H9 (cell line): ENCODE data around the gene DENND5B. TPM values are rescaled to one million over a fixed set of nuclear protein-coding genes. Genes with fewer than 3 reads are reported as not detected.

Experiments
- DNase-seq: peaks from one replicate; pipeline ENCODE4 v3.0.0-alpha.2; 2017
- H2AFZ ChIP-seq: one replicate; pipeline ENCODE4 v1.6.1; 2013; ENCODE audit warnings: mild to moderate bottlenecking, low read length, control low read depth, moderate library complexity
- H2AK5ac ChIP-seq: 2 replicates; pipeline ENCODE4 v1.6.1; 2013; ENCODE audit warnings: low read length, control low read depth, mixed read lengths; ENCODE audit not compliant: insufficient read length
- H2BK120ac ChIP-seq: one replicate; pipeline ENCODE4 v1.6.1; 2013; ENCODE audit warnings: low read depth, mild to moderate bottlenecking, low read length, control low read depth, inconsistent platforms; ENCODE audit not compliant: poor library complexity, severe bottlenecking
- H2BK12ac ChIP-seq: 2 replicates; pipeline ENCODE4 v1.6.1; 2013; ENCODE audit warnings: low read length, control low read depth, mixed read lengths, low read depth; ENCODE audit not compliant: insufficient read length
- H2BK15ac ChIP-seq: 2 replicates; pipeline ENCODE4 v1.6.1; 2013; ENCODE audit warnings: low read depth, low read length, control low read depth
- H2BK20ac ChIP-seq: one replicate; pipeline ENCODE4 v1.6.1; 2013; ENCODE audit warnings: low read depth, mild to moderate bottlenecking, low read length, control low read depth, inconsistent platforms; ENCODE audit not compliant: poor library complexity, severe bottlenecking
- H2BK5ac ChIP-seq: 2 replicates; pipeline ENCODE4 v1.6.1; 2013; ENCODE audit warnings: low read length, control low read depth, mixed read lengths; ENCODE audit not compliant: insufficient read length
- H3K14ac ChIP-seq: 2 replicates; pipeline ENCODE4 v1.6.1; 2013; ENCODE audit warnings: low read length, control low read depth; ENCODE audit not compliant: insufficient read depth
- H3K18ac ChIP-seq: 2 replicates; pipeline ENCODE4 v1.6.1; 2013; ENCODE audit warnings: low read depth, mild to moderate bottlenecking, mixed read lengths, low read length, control low read depth; ENCODE audit not compliant: insufficient read length
- H3K23ac ChIP-seq: 2 replicates; pipeline ENCODE4 v1.6.1; 2013; ENCODE audit warnings: low read length, control low read depth, mixed read lengths, low read depth; ENCODE audit not compliant: insufficient read length
- H3K23me2 ChIP-seq: 2 replicates; pipeline ENCODE4 v1.6.1; 2013; ENCODE audit warnings: low read depth, mild to moderate bottlenecking, mixed read lengths, low read length, control low read depth; ENCODE audit not compliant: insufficient read length, poor library complexity, severe bottlenecking
- H3K27ac ChIP-seq: 2 replicates; pipeline ENCODE4 v1.5.1; 2013; ENCODE audit warnings: low read length, control low read depth, mixed read lengths, low read depth; ENCODE audit not compliant: insufficient read length
- H3K27me3 ChIP-seq: 2 replicates; pipeline ENCODE4 v1.6.1; 2013; ENCODE audit warnings: low read length, control low read depth, inconsistent platforms; ENCODE audit not compliant: insufficient read depth
- H3K4ac ChIP-seq: 2 replicates; pipeline ENCODE4 v1.6.1; 2013; ENCODE audit warnings: low read depth, mild to moderate bottlenecking, control low read depth, inconsistent platforms, low read length, moderate library complexity
- H3K4me1 ChIP-seq: 2 replicates; pipeline ENCODE4 v1.6.1; 2013; ENCODE audit warnings: low read length, control low read depth, inconsistent platforms; ENCODE audit not compliant: insufficient read depth
- H3K4me2 ChIP-seq: 2 replicates; pipeline ENCODE4 v1.6.1; 2013; ENCODE audit warnings: low read length, control low read depth, mixed read lengths; ENCODE audit not compliant: insufficient read length, insufficient read depth
- H3K56ac ChIP-seq: 2 replicates; pipeline ENCODE4 v1.6.1; 2013; ENCODE audit warnings: low read depth, mild to moderate bottlenecking, mixed read lengths, low read length, control low read depth; ENCODE audit not compliant: insufficient read length
- H3K79me1 ChIP-seq: 2 replicates; pipeline ENCODE4 v1.6.1; 2013; ENCODE audit warnings: low read depth, mild to moderate bottlenecking, moderate library complexity, low read length, control low read depth, inconsistent platforms; ENCODE audit not compliant: insufficient read depth, poor library complexity, severe bottlenecking
- H3K79me2 ChIP-seq: 2 replicates; pipeline ENCODE4 v1.6.1; 2013; ENCODE audit warnings: low read length, control low read depth, inconsistent platforms; ENCODE audit not compliant: insufficient read depth
- H3K9ac ChIP-seq: 2 replicates; pipeline ENCODE4 v1.6.1; 2013; ENCODE audit warnings: low read length, control low read depth, mixed read lengths; ENCODE audit not compliant: insufficient read length; ENCODE audit errors: extremely low read depth
- H3K9me3 ChIP-seq: one replicate; pipeline ENCODE4 v1.6.1; 2013; ENCODE audit warnings: low read depth, low read length, inconsistent platforms; ENCODE audit not compliant: control insufficient read depth
- H3T11ph ChIP-seq: one replicate; pipeline ENCODE4 v1.6.1; 2013; ENCODE audit warnings: mild to moderate bottlenecking, low read length, control low read depth, inconsistent platforms
- H4K20me1 ChIP-seq: one replicate; pipeline ENCODE4 v1.6.1; 2013; ENCODE audit not compliant: control insufficient read depth, insufficient read length, insufficient read depth
- H4K5ac ChIP-seq: 2 replicates; pipeline ENCODE4 v1.6.1; 2013; ENCODE audit warnings: low read depth, mild to moderate bottlenecking, mixed read lengths, low read length, control low read depth; ENCODE audit not compliant: insufficient read length
- H4K8ac ChIP-seq: replicated peaks from 2 replicates; pipeline ENCODE4 v1.6.1; 2013; ENCODE audit warnings: low read length, control low read depth, mixed read lengths, low read depth; ENCODE audit not compliant: insufficient read length
- H4K91ac ChIP-seq: 2 replicates; pipeline ENCODE4 v1.6.1; 2013; ENCODE audit warnings: low read depth, mild to moderate bottlenecking, moderate library complexity, mixed read lengths, low read length, control low read depth; ENCODE audit not compliant: insufficient read length
- H3K27ac Mint-ChIP-seq, 3 experiments: 2 replicates in 2 of 3; 3 replicates in 1 of 3; pipeline ENCODE4 v1.8.0; 2020 to 2021; ENCODE audit warnings: mixed read lengths in 3 of 3, mild to moderate bottlenecking in 1 of 3, moderate library complexity in 1 of 3
- H3K27me3 Mint-ChIP-seq: 2 replicates; pipeline ENCODE4 v1.8.0; 2021; ENCODE audit warnings: low read depth, mild to moderate bottlenecking, moderate library complexity, mixed read lengths
- H3K36me3 Mint-ChIP-seq, 3 experiments: 2 replicates in 2 of 3; 3 replicates in 1 of 3; pipeline ENCODE4 v1.8.0; 2020 to 2021; ENCODE audit warnings: low read depth in 3 of 3, mixed read lengths in 3 of 3; ENCODE audit not compliant: insufficient read depth in 1 of 3
- H3K4me1 Mint-ChIP-seq, 2 experiments: 2 replicates each; pipeline ENCODE4 v1.8.0; 2020; ENCODE audit warnings: mixed read lengths in 2 of 2
- H3K4me3 Mint-ChIP-seq, 2 experiments: 2 replicates in 1 of 2; 3 replicates in 1 of 2; pipeline ENCODE4 v1.8.0; 2020 to 2021; ENCODE audit warnings: mild to moderate bottlenecking in 2 of 2, mixed read lengths in 2 of 2, moderate library complexity in 1 of 2
- H3K9me3 Mint-ChIP-seq, 2 experiments: 2 replicates in 1 of 2; 3 replicates in 1 of 2; pipeline ENCODE4 v1.8.0; 2020; ENCODE audit warnings: mild to moderate bottlenecking in 2 of 2, mixed read lengths in 2 of 2, moderate library complexity in 1 of 2
- WGBS: extraction: QIAGEN DNeasy Blood & Tissue Kit; methylation state at CpG from one replicate; pipeline ENCODE4 v1.1.7; 2013; ENCODE audit warnings: missing lambda C conversion rate, low lambda C conversion rate, mixed read lengths; ENCODE audit not compliant: insufficient read length; ENCODE audit errors: extremely low coverage; 5-methylcytosine and 5-hydroxymethylcytosine counted together
- total RNA-seq: library from RNA; stranded (reverse); gene quantifications from 2 replicates; pipeline ENCODE4 v1.2.1, GENCODE V29; 2021
- TF ChIP-seq, protein P1 (sequence below): fragments of 200-600 bp; sonication (generic); conservative IDR thresholded peaks from 3 replicates; pipeline ENCODE4 v1.8.0; 2021; ENCODE audit warnings: antibody characterized with exemption, mild to moderate bottlenecking

The DENND5B gene
- total RNA-seq, 1 experiment from 2014 or later: 13.4 TPM

DNA sequence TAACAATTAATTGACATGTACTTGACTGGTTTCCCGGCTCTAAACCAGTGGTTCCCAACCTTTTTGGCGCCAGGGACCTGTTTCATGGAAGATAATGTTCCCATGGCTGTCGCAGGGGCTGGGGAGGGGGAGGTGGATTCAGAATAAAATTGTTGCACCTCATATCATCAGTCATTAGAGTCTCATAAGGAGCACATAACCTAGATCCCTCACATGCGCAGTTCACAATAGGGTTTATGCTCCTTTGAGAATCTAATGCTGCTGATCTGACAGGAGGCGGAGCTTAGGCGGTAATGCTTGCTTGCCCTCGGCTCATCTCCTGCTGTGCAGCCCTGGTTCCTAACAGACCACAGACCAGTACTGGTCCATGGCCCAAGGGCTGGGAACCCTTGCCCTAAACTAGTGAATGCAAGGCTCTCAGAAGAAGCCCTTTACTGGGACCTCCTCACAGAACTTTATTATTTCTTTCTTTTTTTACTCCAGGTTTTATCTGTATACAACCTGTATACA lies 178.6 kb downstream of the DENND5B start:
- no peak for DNase-seq
- H2BK20ac ChIP-seq: no peak overlapping the region
- no peaks in the 10 kb centered on the region for H3K27me3 ChIP-seq
- Mint-ChIP-seq H3K27me3 (no peaks in the 10 kb centered on the region), H3K4me3 (no peak overlapping the region), H3K36me3 (no peaks in the 10 kb centered on the region; a peak in 1 of 7 replicates), H3K9me3 (no peaks in the 10 kb centered on the region), H3K27ac (no peak overlapping the region; a peak in 1 of 7 replicates), H3K4me1 (peaks cover 7 to 8% of the 10 kb centered on the region in 2 experiments; a peak in 3 of 4 replicates)
- H3K18ac ChIP-seq: no peak overlapping the region
- H3K27ac ChIP-seq: no peak overlapping the region
- no peak overlapping the region for H3K14ac ChIP-seq
- H3K9ac ChIP-seq: no peak overlapping the region
- H3K4me2 ChIP-seq: no peak overlapping the region
- H3K23ac ChIP-seq: no peak overlapping the region
- no peaks in the 10 kb centered on the region for H3K79me2 ChIP-seq
- no peak overlapping the region for H3K56ac ChIP-seq
- no peak overlapping the region for H4K91ac ChIP-seq
- H2BK15ac ChIP-seq: no peak overlapping the region
- H2AFZ ChIP-seq: no peak overlapping the region
- H3K79me1 ChIP-seq: no peaks in the 10 kb centered on the region
- no peaks in the 10 kb centered on the region for H3K23me2 ChIP-seq
- no CpG with 5 or more reads among the region's 7 CpGs for WGBS
- H2BK120ac ChIP-seq: no peak overlapping the region
- TF ChIP-seq, protein P1, sequence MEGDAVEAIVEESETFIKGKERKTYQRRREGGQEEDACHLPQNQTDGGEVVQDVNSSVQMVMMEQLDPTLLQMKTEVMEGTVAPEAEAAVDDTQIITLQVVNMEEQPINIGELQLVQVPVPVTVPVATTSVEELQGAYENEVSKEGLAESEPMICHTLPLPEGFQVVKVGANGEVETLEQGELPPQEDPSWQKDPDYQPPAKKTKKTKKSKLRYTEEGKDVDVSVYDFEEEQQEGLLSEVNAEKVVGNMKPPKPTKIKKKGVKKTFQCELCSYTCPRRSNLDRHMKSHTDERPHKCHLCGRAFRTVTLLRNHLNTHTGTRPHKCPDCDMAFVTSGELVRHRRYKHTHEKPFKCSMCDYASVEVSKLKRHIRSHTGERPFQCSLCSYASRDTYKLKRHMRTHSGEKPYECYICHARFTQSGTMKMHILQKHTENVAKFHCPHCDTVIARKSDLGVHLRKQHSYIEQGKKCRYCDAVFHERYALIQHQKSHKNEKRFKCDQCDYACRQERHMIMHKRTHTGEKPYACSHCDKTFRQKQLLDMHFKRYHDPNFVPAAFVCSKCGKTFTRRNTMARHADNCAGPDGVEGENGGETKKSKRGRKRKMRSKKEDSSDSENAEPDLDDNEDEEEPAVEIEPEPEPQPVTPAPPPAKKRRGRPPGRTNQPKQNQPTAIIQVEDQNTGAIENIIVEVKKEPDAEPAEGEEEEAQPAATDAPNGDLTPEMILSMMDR: no peak
- H2BK5ac ChIP-seq: no peak overlapping the region
- no peaks in the 10 kb centered on the region for H3K9me3 ChIP-seq
- H4K8ac ChIP-seq: no peak overlapping the region
- no peak overlapping the region for H3K4ac ChIP-seq
- no peak overlapping the region for H2AK5ac ChIP-seq
- no peak overlapping the region for H3T11ph ChIP-seq
- no peaks in the 10 kb centered on the region for H4K20me1 ChIP-seq
- H4K5ac ChIP-seq: no peak overlapping the region
- H3K4me1 ChIP-seq: no peaks in the 10 kb centered on the region
- H2BK12ac ChIP-seq: no peak overlapping the region
